Measurements from ENCODE around the gene ARMC2.

Gene ARMC2

GRCh38 chr6:109008054-109008453 is 159.8 kb downstream of the ARMC2 start:
- no peaks in the 10 kb centered on the region for H3K9me3 ChIP-seq
- TF ChIP-seq CTCF (IDR thresholded peaks at IDR 0.05), result no peak
- no peaks in the 10 kb centered on the region for H3K27me3 ChIP-seq
- H3K27ac ChIP-seq, result peak overlapping the region; percentile 89
- peak overlapping the region in 1 of 2 experiments; percentile 95 for H3K4me3 ChIP-seq (ENCODE audit: low read depth in 1 of 2, low read length in 1 of 2)
- no peaks in the 10 kb centered on the region for H3K36me3 ChIP-seq
- H3K4me1 ChIP-seq (ENCODE audit: control insufficient read depth in 1 of 2, insufficient read depth in 1 of 2, low read depth in 1 of 2, low read length in 1 of 2), result peaks cover 23 to 25% of the 10 kb centered on the region in 2 experiments

DNA sequence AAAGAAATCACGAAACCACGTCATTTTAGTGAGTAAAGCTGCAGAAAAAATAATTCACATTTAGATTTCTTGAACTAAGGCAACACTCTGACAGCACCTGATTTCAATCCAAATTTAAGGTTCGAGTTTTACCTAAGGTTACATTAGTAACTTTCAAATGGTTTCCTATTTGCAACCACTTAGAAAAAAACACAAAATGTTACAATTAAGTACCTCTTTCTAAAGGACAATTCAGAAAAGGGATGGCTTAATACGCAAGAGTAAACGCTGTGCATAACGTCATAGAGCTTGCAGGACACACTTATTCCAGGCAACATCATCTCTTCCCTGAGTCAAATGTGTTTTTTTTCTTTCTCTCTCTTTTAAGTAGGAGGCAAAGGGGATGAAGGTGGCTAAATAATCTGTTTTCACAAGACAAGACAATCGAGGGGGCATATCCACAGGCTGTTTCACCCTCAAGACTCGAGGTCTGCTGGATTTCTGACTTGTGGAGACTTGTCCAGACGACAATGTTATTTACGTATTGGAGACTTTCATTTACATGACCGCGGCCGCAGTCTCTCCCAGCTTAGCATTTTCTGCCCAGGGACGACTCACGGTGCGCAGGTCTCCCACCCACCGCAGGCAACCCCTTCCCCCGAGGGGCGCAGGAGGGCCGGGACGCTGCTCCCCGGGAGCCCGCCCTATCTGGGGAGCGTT is 160.5 kb downstream of the ARMC2 start:
- Histone ChIP-seq H3K4me1 (ENCODE audit: control insufficient read depth in 1 of 2, insufficient read depth in 1 of 2, low read depth in 1 of 2, low read length in 1 of 2) (peaks cover 29 to 31% of the 10 kb centered on the region in 2 experiments), H3K36me3 (no peaks in the 10 kb centered on the region), H3K4me3 (ENCODE audit: low read depth in 1 of 2, low read length in 1 of 2) (peak overlapping the region; percentile 65 to 95), H3K27me3 (no peaks in the 10 kb centered on the region), H3K27ac (peak overlapping the region; percentile 89), H3K9me3 (no peaks in the 10 kb centered on the region)
- TF ChIP-seq CTCF (IDR thresholded peaks at IDR 0.05), result no peak

- peak overlapping the region; percentile 89 for H3K27ac ChIP-seq
- H3K36me3 ChIP-seq, result no peaks in the 10 kb centered on the region
- peak overlapping the region; percentile 65 to 95 for H3K4me3 ChIP-seq (ENCODE audit: low read depth in 1 of 2, low read length in 1 of 2)
- TF ChIP-seq CTCF (IDR thresholded peaks at IDR 0.05), result peak; percentile 71
- H3K9me3 ChIP-seq, result no peaks in the 10 kb centered on the region
- no peaks in the 10 kb centered on the region for H3K27me3 ChIP-seq
- peaks cover 33 to 38% of the 10 kb centered on the region in 2 experiments for H3K4me1 ChIP-seq (ENCODE audit: control insufficient read depth in 1 of 2, insufficient read depth in 1 of 2, low read depth in 1 of 2, low read length in 1 of 2)
These were observed 161.2 kb downstream of the ARMC2 start for GRCh38 chr6:109009236-109009961.

DNA sequence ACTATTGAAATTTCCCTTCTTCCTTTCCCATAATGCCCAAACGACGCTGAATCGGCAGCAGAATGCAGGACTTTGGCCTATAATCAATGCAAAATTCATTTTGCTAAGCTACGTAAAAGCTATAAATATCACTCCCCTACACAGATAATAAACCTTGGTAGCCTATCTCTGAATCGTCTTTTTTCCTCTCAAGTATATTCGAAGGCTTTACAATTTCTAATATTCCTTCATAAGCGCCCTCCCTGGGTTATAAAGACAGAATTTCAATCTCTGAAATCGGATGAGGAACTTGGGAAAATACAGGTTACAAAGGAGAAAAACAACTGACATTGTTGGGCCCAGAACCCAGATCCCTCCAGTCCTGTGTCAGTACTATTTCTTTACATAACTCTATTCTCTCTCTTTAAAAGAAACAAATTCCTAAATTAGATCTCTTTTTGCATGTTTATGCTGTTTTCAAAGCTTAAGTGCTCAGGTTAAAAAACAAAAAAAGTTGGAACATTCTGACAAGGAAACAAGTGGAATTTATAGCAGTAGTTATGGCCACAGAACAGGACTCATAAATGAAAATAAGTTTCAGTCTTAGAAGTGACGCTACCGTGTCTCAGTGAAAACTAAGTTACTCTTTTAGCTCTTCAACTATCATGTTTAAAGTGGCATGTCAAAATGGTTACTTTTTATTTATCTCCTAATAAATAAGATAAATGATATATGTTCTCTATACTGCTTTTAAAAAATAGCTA is 161.9 kb downstream of the ARMC2 start:
- Histone ChIP-seq H3K36me3 (no peaks in the 10 kb centered on the region), H3K4me1 (ENCODE audit: control insufficient read depth in 1 of 2, insufficient read depth in 1 of 2, low read depth in 1 of 2, low read length in 1 of 2) (peaks cover 33 to 38% of the 10 kb centered on the region in 2 experiments), H3K4me3 (ENCODE audit: low read depth in 1 of 2, low read length in 1 of 2) (peak overlapping the region; percentile 65 to 95), H3K27me3 (no peaks in the 10 kb centered on the region), H3K27ac (peak overlapping the region; percentile 89), H3K9me3 (no peaks in the 10 kb centered on the region)
- TF ChIP-seq CTCF (IDR thresholded peaks at IDR 0.05), result no peak

GRCh38 chr6:109010705-109011102 is 162.5 kb downstream of the ARMC2 start:
- no peak overlapping the region for H3K27ac ChIP-seq
- no peak overlapping the region for H3K4me3 ChIP-seq (ENCODE audit: low read depth in 1 of 2, low read length in 1 of 2)
- H3K27me3 ChIP-seq, result no peaks in the 10 kb centered on the region
- H3K36me3 ChIP-seq, result no peaks in the 10 kb centered on the region
- no peaks in the 10 kb centered on the region for H3K9me3 ChIP-seq
- H3K4me1 ChIP-seq (ENCODE audit: control insufficient read depth in 1 of 2, insufficient read depth in 1 of 2, low read depth in 1 of 2, low read length in 1 of 2), result peaks cover 33 to 38% of the 10 kb centered on the region in 2 experiments
- TF ChIP-seq CTCF (IDR thresholded peaks at IDR 0.05), result no peak
